Fibroblast of skin of abdomen (primary cell): ENCODE results near the gene DPCD.
"Not testable (repeated sequence)": the region's sequence is repeated elsewhere in the genome, so short reads cannot be mapped to it uniquely, and the experiment has no call there.

Experiments
- DNase-seq: peaks from one replicate; pipeline ENCODE4 v3.0.0-alpha.2; 2013

Gene DPCD

GRCh38 chr10:101585841-101586240, 2.3 kb upstream of the DPCD start:
- no peak for DNase-seq

GRCh38 chr10:101588879-101589278, 758 bp downstream of the DPCD start:
- DNase-seq, result no peak

GRCh38 chr10:101593331-101593730, 5.2 kb downstream of the DPCD start:
- not testable (repeated sequence) for DNase-seq

- peak; percentile 34 for DNase-seq
Measured at GRCh38 chr10:101595591-101596433, 7.7 kb downstream of the DPCD start.

- DNase-seq, result no peak
Measured at GRCh38 chr10:101597091-101597900, 9.2 kb downstream of the DPCD start.

GRCh38 chr10:101601541-101601940, 13.4 kb downstream of the DPCD start:
- no peak for DNase-seq

GRCh38 chr10:101602761-101603398, 14.8 kb downstream of the DPCD start:
- DNase-seq, result peak; percentile 59

GRCh38 chr10:101607124-101607523, 19.0 kb downstream of the DPCD start:
- no peak for DNase-seq

- no peak for DNase-seq
Measured at GRCh38 chr10:101609481-101609880, 21.4 kb downstream of the DPCD start.

- no peak for DNase-seq
Measured at GRCh38 chr10:101611096-101611905, 23.2 kb downstream of the DPCD start.

GRCh38 chr10:101612086-101612485, 24.0 kb downstream of the DPCD start:
- no peak for DNase-seq

GRCh38 chr10:101612872-101613271, 24.8 kb downstream of the DPCD start:
- DNase-seq, result no peak

GRCh38 chr10:101613646-101614045, 25.5 kb downstream of the DPCD start:
- no peak for DNase-seq

GRCh38 chr10:101614663-101615524, 26.8 kb downstream of the DPCD start:
- no peak for DNase-seq

- no peak for DNase-seq
Measured at GRCh38 chr10:101615525-101616116, 27.5 kb downstream of the DPCD start.

GRCh38 chr10:101616415-101617101, 28.4 kb downstream of the DPCD start:
- no peak for DNase-seq

- DNase-seq, result no peak
Measured at GRCh38 chr10:101617102-101617823, 29.1 kb downstream of the DPCD start.

- DNase-seq, result no peak
Measured at GRCh38 chr10:101617824-101618568, 29.9 kb downstream of the DPCD start.

- no peak for DNase-seq
Measured at GRCh38 chr10:101618871-101619270, 30.8 kb downstream of the DPCD start.
